Endothelial cell of umbilical vein (primary cell): ENCODE data around the gene WDR82. TPM values are rescaled to one million over a fixed set of nuclear protein-coding genes. Genes with fewer than 3 reads are reported as not detected.

Experiments
- BruUV-seq: library from RNA; stranded (reverse); fragments of 400-500 nt; replicated peaks from 2 replicates; lab custom pipeline; 2021; lab: Mats Ljungman, UMichigan
- CTCF ChIA-PET: fragments of 300-600, 350-600 bp; sonication (Branson Sonifier 250); formaldehyde crosslinking; loops from one replicate; lab custom pipeline; 2021; ENCODE audit warnings: antibody characterized with exemption, inconsistent platforms; lab: Charles Lee
- POLR2A ChIA-PET: fragments of 300-600, 350-600 bp; sonication (Branson Sonifier 250); formaldehyde crosslinking; loops from one replicate; lab custom pipeline; 2021; ENCODE audit warnings: antibody characterized with exemption, inconsistent platforms; lab: Charles Lee
- DNase-seq: peaks from one replicate; pipeline ENCODE4 v3.0.0-alpha.2; 2011; ENCODE audit warnings: low read depth, low spot score
- FAIRE-seq: peaks from 2 replicates; lab custom pipeline; 2011; peaks lifted over from hg19 to GRCh38; lab: Jason Lieb, UNC
- H2AFZ ChIP-seq: 2 replicates; pipeline ENCODE4 v1.6.0; 2012; ENCODE audit warnings: low read depth, low read length, control low read depth, inconsistent platforms
- H3K27ac ChIP-seq: 2 replicates; pipeline ENCODE4 v1.5.1; 2011; ENCODE audit warnings: low read depth, mild to moderate bottlenecking, control low read depth, low read length, moderate library complexity; ENCODE audit not compliant: insufficient read depth
- H3K27me3 ChIP-seq, 2 experiments: 2 replicates each; pipeline versions ENCODE4 v1.6.0 to v1.6.1; 2011; ENCODE audit warnings: low read length in 2 of 2, mixed read lengths in 1 of 2; ENCODE audit not compliant: control insufficient read depth in 2 of 2, insufficient read depth in 2 of 2
- H3K36me3 ChIP-seq, 2 experiments: 2 replicates in 1 of 2; 3 replicates in 1 of 2; pipeline ENCODE4 v1.5.1; 2011; ENCODE audit warnings: low read length in 2 of 2, mild to moderate bottlenecking in 1 of 2, moderate library complexity in 1 of 2; ENCODE audit not compliant: control insufficient read depth in 2 of 2, insufficient read depth in 2 of 2; ENCODE audit errors: extremely low read depth in 1 of 2
- H3K4me1 ChIP-seq: 3 replicates; pipeline ENCODE4 v1.5.1; 2011; ENCODE audit warnings: mild to moderate bottlenecking, low read length; ENCODE audit not compliant: control insufficient read depth, insufficient read depth; ENCODE audit errors: extremely low read depth
- H3K4me2 ChIP-seq: 2 replicates; pipeline ENCODE4 v1.6.1; 2011; ENCODE audit warnings: low read length, control low read depth, mixed read lengths; ENCODE audit not compliant: insufficient read depth
- H3K4me3 ChIP-seq, 3 experiments: fragments of 200-600 bp in 1 of 3; sonication (generic), shearing (Covaris generic) in 1 of 3; replicated peaks in 1 of 3; 2 replicates each; pipeline ENCODE4 v1.5.1; 2011 to 2016; ENCODE audit warnings: control low read depth in 3 of 3, low read length in 3 of 3, mild to moderate bottlenecking in 2 of 3, inconsistent platforms in 1 of 3, low read depth in 1 of 3, moderate library complexity in 1 of 3; ENCODE audit not compliant: insufficient read depth in 1 of 3
- H3K79me2 ChIP-seq: 2 replicates; pipeline ENCODE4 v1.6.0; 2012; ENCODE audit warnings: low read length, inconsistent platforms; ENCODE audit not compliant: control insufficient read depth, insufficient read depth
- H3K9ac ChIP-seq: replicated peaks from 2 replicates; pipeline ENCODE3; 2011; ENCODE audit warnings: low read length, control low read depth; ENCODE audit not compliant: insufficient read depth; ENCODE audit errors: extremely low read depth
- H3K9me1 ChIP-seq: replicated peaks from 3 replicates; pipeline ENCODE4 v1.6.0; 2011; ENCODE audit warnings: mild to moderate bottlenecking, low read length; ENCODE audit not compliant: control insufficient read depth, insufficient read depth; ENCODE audit errors: extremely low read depth
- H3K9me3 ChIP-seq: replicated peaks from 2 replicates; pipeline ENCODE4 v1.5.1; 2012; ENCODE audit warnings: low read length, inconsistent platforms; ENCODE audit not compliant: control insufficient read depth, insufficient read depth
- H4K20me1 ChIP-seq: replicated peaks from 2 replicates; pipeline ENCODE3; 2011; ENCODE audit warnings: mild to moderate bottlenecking, low read length; ENCODE audit not compliant: control insufficient read depth, insufficient read depth; ENCODE audit errors: extremely low read depth
- CTCF ChIP-seq, 2 donors: IDR thresholded peaks; 1 replicate in 1 of 2; 2 replicates in 1 of 2; pipeline ENCODE4 v1.5.1; 2011; ENCODE audit warnings: low read length in 2 of 2, mild to moderate bottlenecking in 2 of 2, moderate library complexity in 2 of 2, control low read depth in 1 of 2, inconsistent platforms in 1 of 2, low read depth in 1 of 2; ENCODE audit not compliant: insufficient read depth in 1 of 2; ENCODE audit errors: extremely low read depth in 1 of 2
- EZH2 ChIP-seq: IDR thresholded peaks from 2 replicates; pipeline ENCODE4 v1.6.1; 2012; ENCODE audit warnings: borderline replicate concordance, low read depth, mild to moderate bottlenecking, moderate library complexity, low read length, inconsistent platforms; ENCODE audit not compliant: severe bottlenecking
- FOS ChIP-seq: IDR thresholded peaks from 2 replicates; pipeline ENCODE4 v1.6.1; 2011; ENCODE audit warnings: mild to moderate bottlenecking, low read length, moderate library complexity, borderline replicate concordance; ENCODE audit not compliant: insufficient read depth
- GATA2 ChIP-seq: IDR thresholded peaks from 2 replicates; pipeline ENCODE4 v1.7.0; 2011; ENCODE audit warnings: low read depth, mild to moderate bottlenecking, moderate library complexity, mixed read lengths, low read length; ENCODE audit not compliant: insufficient read length, insufficient read depth
- JUN ChIP-seq: IDR thresholded peaks from 2 replicates; pipeline ENCODE4 v1.6.1; 2011; ENCODE audit warnings: borderline replicate concordance, low read depth; ENCODE audit not compliant: insufficient read length, insufficient read depth
- MAX ChIP-seq: IDR thresholded peaks from 2 replicates; pipeline ENCODE4 v1.6.1; 2011; ENCODE audit not compliant: insufficient read depth, insufficient read length
- MYC ChIP-seq: IDR thresholded peaks from one replicate; pipeline ENCODE4 v1.6.1; 2011; ENCODE audit warnings: mild to moderate bottlenecking, low read depth, low read length
- POLR2A ChIP-seq: IDR thresholded peaks from 2 replicates; pipeline ENCODE4 v1.6.1; 2012; ENCODE audit warnings: low read depth, mild to moderate bottlenecking, control low read depth, low read length
- POLR2AphosphoS5 ChIP-seq: IDR thresholded peaks from 2 replicates; pipeline ENCODE4 v1.6.1; 2012; ENCODE audit warnings: low read depth, mild to moderate bottlenecking, control low read depth, low read length, moderate library complexity; ENCODE audit not compliant: insufficient read depth
- dilution Hi-C: fragments of 300-500 bp; cut with MboI; formaldehyde crosslinking; loops from one replicate; pipeline ENCODE4 v1.15.0; 2019; ENCODE audit warnings: low sequenced_read_pairs; ENCODE audit not compliant: extremely low pct_ligation_motif_present
- intact Hi-C: fragments of 100-400 bp; cut with micrococcal nuclease; formaldehyde crosslinking; loops from one replicate; pipeline ENCODE4 v1.10.0; 2022
- polyA plus RNA-seq, 4 experiments: library from polyadenylated mRNA; depleted of rRNA in 3 of 4; stranded (reverse) in 3 of 4; unstranded in 1 of 4; fragments of >200 nt; gene quantifications; 2 replicates each; pipeline versions ENCODE4 v1.2.1 to v1.2.3, GENCODE V29; 2011 to 2012; ENCODE audit warnings: missing spikeins in 1 of 4
- total RNA-seq: library from RNA; stranded (reverse); gene quantifications from 2 replicates; pipeline ENCODE4 v1.2.3, GENCODE V29; 2021

The WDR82 gene
- total and polyA plus RNA-seq, 2 donors (not counting 3 experiments of a cell fraction or from before 2014, with no cell fraction given): 39.9 to 71.3 TPM

GRCh38 chr3:52238193-52238760, 40.2 kb downstream of the WDR82 start:
- peak; percentile 66 for FAIRE-seq
- CTCF ChIA-PET: interaction anchor here (0.6 to 7.3 kb wide), 16 partner anchors 9 to 190 kb away, joined by 3 to 104 read pairs (median 4); partner anchors contain the start of genes POC1A, TLR9 and WDR82
- peaks cover 37% of the 10 kb centered on the region for H3K79me2 ChIP-seq

GRCh38 chr3:52237657-52238172, 40.7 kb downstream of the WDR82 start:
- H3K36me3 ChIP-seq: peaks cover 0 to 2% of the 10 kb centered on the region in 2 experiments
- H3K27ac ChIP-seq: peak overlapping the region; percentile 80
- no peaks in the 10 kb centered on the region for H3K9me3 ChIP-seq
- H3K4me3 ChIP-seq: peak overlapping the region in 2 of 3 experiments; percentile 7 to 66
- H3K4me2 ChIP-seq: peak overlapping the region; percentile 32
- FAIRE-seq (peak; percentile 92), DNase-seq (peak; percentile 61)
- H3K9ac ChIP-seq: no peak overlapping the region
- no peak overlapping the region for H2AFZ ChIP-seq
- ChIA-PET CTCF (interaction anchor here (0.7 to 7.3 kb wide), 14 partner anchors 16 to 212 kb away, joined by 3 to 104 read pairs (median 4); partner anchors contain the start of genes GLYCTK, POC1A, TLR9 and WDR82), POLR2A (interaction anchor here (0.9 kb wide), 1 partner anchor 19 kb away, joined by 3 read pairs; no protein-coding TSS in a partner anchor)
- intact Hi-C loops (loop anchor here (1.0 to 5.0 kb wide), 4 partner anchors 17 to 210 kb away; partner anchors contain the start of gene SEMA3G), dilution Hi-C loops (no loop called here)
- H3K9me1 ChIP-seq: no peaks in the 10 kb centered on the region
- H3K4me1 ChIP-seq: peaks cover 18% of the 10 kb centered on the region
- no peaks in the 10 kb centered on the region for H4K20me1 ChIP-seq
- no peak for TF ChIP-seq JUN
- no peak for TF ChIP-seq GATA2
- peak; percentile 16 for TF ChIP-seq POLR2A
- TF ChIP-seq FOS: peak; percentile 76
- TF ChIP-seq CTCF (IDR thresholded peaks at IDR 0.05; ENCODE audit: extremely low read depth in 1 of 2, insufficient read depth in 1 of 2, low read depth in 1 of 2, low read length in 2 of 2): no peak
- no peak for TF ChIP-seq MAX
- peak; percentile 39 for TF ChIP-seq POLR2AphosphoS5
- TF ChIP-seq EZH2: no peak
- no peak for TF ChIP-seq MYC
- H3K79me2 ChIP-seq: peaks cover 37% of the 10 kb centered on the region
- no peaks in the 10 kb centered on the region for H3K27me3 ChIP-seq
- BruUV-seq: no TSS peak

More at GRCh38 chr3:52238193-52238760, 40.2 kb downstream of the WDR82 start:
- H2AFZ ChIP-seq: no peak overlapping the region
- no peak for TF ChIP-seq POLR2AphosphoS5
- no peaks in the 10 kb centered on the region for H3K9me3 ChIP-seq
- POLR2A ChIA-PET: interaction anchor here (0.8 to 1.0 kb wide), 2 partner anchors 18 to 50 kb away, joined by 3 to 4 read pairs; partner anchors contain the start of gene GLYCTK
- no peaks in the 10 kb centered on the region for H4K20me1 ChIP-seq
- H3K9ac ChIP-seq: peak overlapping the region; percentile 25
- no peaks in the 10 kb centered on the region for H3K9me1 ChIP-seq
- peak; percentile 33 for DNase-seq
- H3K36me3 ChIP-seq: no peaks in the 10 kb centered on the region
- dilution Hi-C loops: no loop called here
- BruUV-seq: TSS peak; percentile 68
- intact Hi-C loops: loop anchor here (2.0 to 5.0 kb wide), 3 partner anchors 51 to 209 kb away; partner anchors contain the start of gene SEMA3G
- no peak overlapping the region for H3K27ac ChIP-seq
- peaks cover 18% of the 10 kb centered on the region for H3K4me1 ChIP-seq
- H3K4me3 ChIP-seq: peak overlapping the region; percentile 20 to 98 (median 66)
- H3K27me3 ChIP-seq: no peaks in the 10 kb centered on the region
- peak overlapping the region; percentile 32 for H3K4me2 ChIP-seq
